HG03060 (cell line): ENCODE measurements around the gene AP3B1.
"Not testable (repeated sequence)": the region's sequence is repeated elsewhere in the genome, so short reads cannot be mapped to it uniquely, and the experiment has no call there.

ENCODE experiments used
- ATAC-seq: cut with Tn5 transposase; IDR thresholded peaks from one replicate; pipeline ENCODE4 v1.9.1; 2021; ENCODE audit warnings: low read depth, moderate number of reproducible peaks; ENCODE audit not compliant: unreplicated experiment

AP3B1 gene

DNA sequence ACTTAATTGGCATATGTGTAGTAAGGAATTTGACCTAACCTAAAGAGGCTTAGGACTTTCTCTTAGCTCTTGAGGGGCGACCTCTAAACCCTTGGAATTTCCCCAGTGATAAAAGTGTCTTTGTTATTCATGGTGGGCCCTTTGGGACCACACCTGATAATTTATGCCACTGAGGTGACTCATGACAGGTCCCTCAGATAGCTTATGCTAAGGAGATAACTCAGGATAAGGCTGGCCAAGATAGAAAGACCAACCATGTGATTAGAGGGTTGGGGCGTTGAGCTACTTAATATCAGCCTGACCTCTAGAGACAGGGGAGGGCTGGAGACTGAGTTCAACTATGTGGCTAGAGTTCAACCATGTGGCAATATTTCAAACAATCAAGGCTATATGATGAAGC, 218.1 kb downstream of the AP3B1 start:
- no peak for ATAC-seq

DNA sequence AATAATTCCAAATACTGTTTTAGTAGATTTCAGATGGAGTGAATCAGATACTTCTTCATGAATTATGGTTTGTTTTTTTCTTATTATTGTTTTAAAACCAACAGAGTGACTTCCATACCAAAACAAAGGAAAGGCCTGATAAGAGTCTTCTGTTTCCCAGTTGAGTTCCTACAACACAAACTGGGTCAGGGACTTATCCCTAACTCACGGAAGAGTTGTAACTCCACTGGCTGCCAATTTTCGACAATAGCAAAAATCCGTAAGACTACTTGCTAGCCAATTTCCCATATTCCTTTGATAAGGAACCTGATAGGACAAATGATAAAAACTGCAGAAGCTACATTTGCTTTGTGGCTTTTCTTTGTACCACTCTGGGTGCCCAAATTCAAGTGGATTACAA, 219.2 kb downstream of the AP3B1 start:
- no peak for ATAC-seq

DNA sequence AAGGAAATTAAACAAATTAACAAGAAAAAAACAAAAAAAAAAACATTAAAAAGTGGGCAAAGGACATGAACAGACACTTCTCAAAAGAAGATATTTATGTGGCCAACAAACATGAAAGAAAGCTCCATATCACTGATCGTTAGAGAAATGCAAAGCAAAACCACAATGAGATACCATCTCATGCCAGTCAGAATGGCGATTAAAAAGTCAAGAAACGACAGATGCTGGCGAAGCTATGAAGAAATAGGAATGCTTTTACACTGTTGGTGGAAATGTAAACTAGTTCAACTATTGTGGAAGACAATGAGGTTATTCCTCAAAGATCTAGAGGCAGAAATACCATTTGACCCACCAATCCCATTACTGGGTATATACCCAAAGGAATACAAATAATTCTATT, 223.8 kb downstream of the AP3B1 start:
- ATAC-seq = not testable (repeated sequence)

DNA sequence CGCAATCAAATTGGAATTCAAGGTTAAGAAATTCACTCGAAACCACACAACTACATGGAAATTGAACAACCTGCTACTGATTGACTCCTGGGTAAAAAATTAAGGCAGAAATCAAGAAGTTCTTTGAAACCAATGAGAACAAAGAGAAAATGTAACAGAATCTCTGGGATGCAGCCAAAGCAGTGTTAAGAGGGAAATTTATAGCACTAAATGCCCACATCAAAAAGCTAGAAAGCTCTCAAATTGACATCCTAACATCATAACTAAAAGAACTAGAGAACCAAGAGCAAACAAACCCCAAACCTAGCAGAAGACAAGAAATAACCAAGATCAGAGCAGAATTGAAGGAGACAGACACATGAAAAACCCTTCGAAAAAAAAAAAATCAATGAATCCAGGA, 226.9 kb downstream of the AP3B1 start:
- ATAC-seq = not testable (repeated sequence)

DNA sequence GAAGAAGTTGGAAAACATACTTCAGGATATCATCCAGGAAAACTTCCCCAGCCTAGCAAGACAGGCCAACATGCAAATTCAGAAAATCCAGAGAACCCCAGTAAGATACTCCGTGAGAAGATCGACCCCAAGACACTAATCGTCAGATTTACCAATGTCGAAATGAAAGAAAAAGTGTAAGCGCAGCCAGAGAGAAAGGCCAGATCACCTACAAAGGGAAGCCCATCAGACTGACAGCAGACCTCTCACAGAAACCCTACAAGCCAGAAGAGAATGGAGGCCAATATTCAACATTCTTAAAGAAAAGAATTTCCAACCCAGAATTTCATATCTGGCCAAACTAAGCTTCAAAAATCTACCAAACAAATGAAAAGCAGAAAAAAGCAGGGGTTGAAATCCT, 227.8 kb downstream of the AP3B1 start:
- ATAC-seq = not testable (repeated sequence)

DNA sequence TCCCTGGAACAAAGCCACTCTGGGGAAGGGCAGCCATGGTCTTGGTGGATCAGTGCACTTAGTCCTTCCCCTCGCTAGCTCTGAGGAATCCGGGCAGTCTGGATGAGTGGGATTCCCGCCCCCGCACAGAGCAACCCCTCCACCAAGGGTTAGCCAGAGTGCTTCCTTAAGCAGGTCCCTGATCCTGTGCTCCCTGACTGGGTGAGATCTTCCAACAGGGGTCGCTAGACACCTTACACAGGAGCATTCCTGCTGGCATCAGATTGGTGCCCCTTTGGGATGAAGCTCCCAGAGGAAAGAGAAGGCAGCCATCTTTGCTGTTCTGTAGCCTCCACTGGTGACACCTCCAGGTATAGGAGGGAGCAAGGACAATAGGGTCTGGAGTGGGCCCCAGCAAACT, 228.8 kb downstream of the AP3B1 start:
- no peak for ATAC-seq

DNA sequence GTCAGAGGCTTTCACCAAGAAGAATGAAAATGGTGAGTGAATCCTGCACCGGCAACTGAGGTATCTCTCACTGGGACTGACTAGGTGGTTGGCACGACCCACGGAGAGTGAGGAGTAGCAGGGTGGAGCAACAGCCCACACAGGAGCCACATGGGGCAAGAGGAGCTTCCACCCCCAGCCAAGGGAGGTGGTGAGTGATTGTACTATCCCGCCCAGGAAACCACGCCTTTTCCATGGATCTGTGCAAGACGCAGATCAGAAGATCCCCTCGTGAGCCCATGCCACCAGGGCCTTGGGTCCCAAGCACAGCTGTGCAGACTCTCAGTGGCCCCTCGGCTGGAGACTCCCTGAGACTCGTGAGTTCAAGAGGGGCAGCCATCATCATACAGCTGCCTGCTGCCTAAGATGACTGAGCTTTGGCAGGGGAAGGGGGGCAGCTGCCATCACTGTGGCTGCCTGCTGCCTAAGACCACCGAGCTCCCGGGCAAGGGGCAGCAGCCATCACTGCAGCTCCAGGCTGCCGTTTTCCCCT, 229.5 kb downstream of the AP3B1 start:
- ATAC-seq = no peak

DNA sequence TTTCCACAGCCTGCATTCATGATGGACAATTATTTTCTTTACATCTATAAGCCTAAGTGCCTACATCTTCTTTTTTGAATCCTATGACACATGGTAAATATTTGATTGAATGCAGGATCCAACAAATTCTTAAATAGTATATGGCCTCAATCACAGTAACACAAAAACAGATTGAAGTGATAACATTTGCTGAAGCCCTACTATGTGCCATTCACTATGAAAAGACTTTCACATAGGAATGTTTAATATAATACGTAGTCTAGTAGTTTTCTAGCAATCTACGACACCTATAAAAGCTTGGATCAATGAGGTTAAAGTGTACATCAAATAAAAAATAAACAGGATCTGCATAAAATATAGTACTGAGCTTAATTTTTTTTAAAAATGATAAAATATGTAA, 231.0 kb downstream of the AP3B1 start:
- no peak for ATAC-seq

DNA sequence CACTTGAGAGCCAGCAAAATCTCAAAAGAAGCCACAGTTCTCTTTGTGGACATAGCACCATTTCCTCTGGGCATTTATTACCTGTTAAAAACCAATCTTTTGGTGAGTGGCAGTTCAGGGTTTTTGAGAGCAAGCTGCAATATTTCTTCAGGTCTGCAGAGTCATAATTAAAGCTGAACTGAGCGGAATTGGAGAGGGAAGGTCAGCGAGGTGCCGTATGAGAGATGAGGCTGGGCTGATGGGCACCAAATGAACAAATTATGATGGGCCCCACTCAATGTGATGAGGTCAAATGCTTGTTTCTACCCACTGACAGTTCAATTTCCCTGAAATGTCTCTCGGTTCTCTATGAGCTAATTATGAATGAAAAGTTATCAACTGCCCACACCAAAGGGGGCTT, 231.9 kb downstream of the AP3B1 start:
- ATAC-seq = no peak

DNA sequence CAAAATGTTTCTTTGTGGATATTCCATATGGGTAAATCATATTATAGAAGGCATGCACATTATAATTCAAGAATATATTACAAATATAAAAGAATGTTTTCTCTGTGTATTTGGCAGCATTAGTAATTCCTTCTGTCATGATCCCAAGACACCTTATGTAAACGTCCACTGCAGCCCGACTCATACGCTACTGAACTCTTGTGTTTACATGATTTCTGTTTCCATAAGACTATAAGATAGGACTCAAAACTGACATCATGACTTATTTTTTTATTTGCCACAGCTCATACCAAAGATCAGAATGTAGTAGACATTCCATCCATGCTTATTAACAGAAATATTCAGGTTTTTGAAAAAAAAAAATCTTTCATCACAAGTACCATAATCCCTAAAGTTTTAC, 234.1 kb downstream of the AP3B1 start:
- ATAC-seq = no peak

DNA sequence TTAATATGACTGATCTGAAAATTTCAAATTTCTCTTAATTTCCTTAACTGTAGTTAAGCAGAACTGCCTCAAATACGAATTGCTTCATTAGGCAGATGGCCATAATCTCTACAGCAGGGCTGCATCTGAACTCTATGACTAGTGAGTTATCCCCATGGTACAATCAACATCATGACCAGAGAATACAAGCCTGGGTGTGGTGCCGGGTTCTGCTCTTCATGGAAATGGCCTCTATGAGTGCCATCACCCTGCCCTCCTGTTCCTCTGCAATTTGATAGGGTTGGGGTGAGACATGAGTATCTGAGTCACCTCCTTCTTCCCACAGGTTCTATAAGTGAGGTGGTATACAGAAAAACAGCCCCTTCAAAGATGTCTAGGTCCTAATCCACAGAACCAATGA, 235.9 kb downstream of the AP3B1 start:
- no peak for ATAC-seq

DNA sequence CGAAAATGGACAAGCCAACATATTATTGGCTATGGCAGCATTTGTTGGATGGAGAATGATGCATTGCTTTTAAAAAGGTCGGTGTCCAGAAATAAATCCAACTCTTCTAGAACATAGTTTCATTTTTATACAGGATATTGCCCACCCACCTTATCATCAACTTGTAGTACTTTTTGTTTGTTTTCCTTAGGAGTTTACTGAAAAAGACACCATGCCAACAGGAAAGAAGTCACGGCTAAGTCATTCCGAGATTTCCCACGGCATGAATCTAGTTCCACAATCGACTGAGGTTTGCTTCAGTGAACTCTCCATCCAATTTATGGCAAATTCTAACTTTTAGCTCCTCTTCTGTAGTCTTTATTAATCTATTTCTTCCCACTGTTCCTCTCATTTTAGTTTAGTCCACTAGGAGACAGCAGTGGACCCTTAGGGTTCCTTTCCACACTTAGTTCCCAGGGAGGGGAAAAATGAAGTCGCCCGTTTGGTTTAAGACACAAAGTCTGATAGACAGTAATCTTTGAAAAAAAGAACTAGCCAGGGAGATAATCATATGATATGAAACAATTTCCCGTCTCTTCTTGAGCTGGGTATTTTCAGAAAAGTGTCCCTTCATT, 237.5 kb downstream of the AP3B1 start:
- ATAC-seq = no peak

DNA sequence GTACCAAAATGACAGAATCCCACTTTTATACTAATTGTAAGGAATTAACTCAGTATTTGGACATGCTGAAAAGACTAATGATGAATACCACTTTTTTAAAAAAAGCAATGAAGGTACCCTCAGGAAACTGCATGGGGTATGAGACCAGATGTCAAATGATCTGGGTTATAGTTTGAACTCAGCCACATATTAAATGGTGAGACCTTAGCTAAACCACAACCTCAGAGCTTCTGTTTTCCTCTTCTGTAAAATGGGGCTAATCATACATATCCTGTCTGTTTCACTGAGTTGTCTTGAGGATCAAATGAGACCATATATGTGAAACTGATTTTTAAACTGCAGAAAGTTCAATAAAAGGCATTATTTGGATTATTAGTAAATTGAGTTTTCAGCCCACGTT, 238.4 kb downstream of the AP3B1 start:
- no peak for ATAC-seq

DNA sequence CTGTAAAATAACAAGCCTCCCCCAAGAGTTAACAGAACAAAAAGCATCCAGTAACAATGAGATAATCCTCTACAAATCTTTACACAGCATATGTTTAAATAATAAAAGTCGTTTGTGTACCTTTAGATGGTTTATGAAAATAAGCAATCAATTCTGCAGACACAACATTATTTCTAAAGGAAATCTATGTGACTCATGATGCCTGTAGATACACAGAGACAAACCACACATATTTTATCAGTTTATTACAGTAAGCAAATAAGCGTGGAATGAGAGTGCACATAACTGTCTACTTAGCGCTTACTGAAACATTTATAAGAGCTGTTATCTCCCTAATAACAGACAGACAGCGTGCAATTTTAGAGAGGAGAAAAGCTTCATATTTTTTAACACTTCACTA, 243.6 kb downstream of the AP3B1 start:
- ATAC-seq = no peak

DNA sequence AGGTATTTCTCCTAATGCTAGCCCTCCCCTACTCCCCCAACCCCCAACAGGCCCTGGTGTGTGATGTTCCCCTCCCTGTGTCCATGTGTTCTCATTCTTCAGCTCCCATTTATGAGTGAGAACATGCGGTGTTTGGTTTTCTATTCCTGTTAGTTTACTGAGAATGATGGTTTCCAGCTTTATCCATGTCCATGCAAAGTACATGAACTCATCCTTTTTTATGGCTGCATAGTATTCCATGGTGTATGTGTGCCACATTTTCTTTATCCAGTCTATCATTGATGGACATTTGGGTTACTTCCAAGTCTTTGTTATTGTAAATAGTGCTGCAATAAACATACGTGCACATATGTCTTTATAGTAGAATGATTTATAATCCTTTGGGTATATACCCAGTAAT, 247.7 kb downstream of the AP3B1 start:
- ATAC-seq = not testable (repeated sequence)

DNA sequence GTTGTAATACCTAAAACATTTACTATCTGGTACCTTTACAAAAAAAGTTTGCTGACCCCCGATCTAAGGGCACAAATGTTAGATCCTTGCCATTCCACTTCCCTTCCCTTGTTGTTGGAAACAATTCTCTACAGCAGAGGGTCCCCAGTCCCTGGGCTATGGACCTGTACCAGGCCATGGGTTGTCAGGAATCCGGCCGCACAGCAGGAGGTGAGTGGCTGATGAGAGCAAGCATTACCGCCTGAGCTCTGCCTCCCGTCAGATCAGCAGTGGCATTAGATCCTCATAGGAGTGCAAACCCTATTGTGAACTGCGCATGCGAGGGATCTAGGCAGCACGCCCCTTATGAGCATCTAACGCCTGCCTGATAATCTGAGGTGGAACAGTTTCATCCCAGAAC, 248.5 kb downstream of the AP3B1 start:
- no peak for ATAC-seq

DNA sequence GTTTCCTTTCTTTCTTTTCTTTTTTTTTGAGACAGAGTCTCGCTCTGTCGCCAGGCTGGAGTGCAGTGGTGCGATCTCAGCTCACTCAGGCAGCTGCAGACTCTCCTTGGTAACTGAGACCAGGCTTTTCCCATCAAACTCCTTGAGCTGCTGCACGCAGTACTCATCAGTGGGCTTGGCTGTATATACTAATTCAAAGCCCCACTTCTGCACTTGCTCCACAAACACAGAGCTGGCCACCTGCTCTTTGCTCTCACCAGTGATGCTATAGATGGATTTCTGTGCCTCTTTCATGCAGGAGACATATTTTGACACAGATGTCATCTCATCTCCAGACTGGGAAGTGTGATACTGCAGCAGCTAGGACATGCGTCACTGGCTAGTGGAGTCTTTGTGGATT, 252.7 kb downstream of the AP3B1 start:
- ATAC-seq = no peak

DNA sequence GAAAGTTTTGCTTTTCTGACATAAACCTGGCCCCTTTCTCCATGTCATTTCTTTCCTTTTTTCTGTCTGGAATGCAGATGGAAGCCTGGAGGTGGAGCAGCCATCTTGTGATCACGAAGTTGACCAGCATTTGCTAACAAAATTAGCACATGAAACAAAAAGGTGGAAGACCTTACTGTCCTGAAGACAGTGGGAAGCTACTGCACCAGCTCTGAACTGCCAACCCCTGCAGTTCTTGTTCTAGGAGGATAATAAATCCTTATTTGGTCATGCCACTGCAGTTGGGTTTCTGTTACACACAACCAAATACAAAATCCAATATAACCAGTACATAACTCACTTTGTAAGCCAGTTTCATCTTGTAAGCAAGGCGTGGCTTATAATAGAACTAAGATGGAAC, 269.0 kb downstream of the AP3B1 start:
- ATAC-seq = no peak

DNA sequence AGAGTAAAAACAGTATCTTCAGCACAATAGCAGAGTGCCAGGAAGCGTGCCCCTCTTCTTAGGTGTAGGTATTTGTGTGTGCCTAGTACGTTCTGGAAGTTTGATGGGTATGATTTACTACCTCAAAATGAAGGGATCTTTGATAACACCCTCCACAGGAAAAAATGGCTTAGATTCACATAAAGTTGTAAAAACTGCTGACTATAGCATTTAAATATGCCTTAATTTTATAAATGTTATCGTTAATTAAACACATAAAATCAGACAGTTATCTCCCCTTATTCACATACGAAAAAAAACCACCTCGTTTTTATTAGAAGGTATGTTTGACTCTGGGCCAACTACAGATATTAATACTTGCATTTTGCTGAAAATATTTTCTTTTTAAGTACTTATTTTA, 274.8 kb downstream of the AP3B1 start:
- no peak for ATAC-seq

DNA sequence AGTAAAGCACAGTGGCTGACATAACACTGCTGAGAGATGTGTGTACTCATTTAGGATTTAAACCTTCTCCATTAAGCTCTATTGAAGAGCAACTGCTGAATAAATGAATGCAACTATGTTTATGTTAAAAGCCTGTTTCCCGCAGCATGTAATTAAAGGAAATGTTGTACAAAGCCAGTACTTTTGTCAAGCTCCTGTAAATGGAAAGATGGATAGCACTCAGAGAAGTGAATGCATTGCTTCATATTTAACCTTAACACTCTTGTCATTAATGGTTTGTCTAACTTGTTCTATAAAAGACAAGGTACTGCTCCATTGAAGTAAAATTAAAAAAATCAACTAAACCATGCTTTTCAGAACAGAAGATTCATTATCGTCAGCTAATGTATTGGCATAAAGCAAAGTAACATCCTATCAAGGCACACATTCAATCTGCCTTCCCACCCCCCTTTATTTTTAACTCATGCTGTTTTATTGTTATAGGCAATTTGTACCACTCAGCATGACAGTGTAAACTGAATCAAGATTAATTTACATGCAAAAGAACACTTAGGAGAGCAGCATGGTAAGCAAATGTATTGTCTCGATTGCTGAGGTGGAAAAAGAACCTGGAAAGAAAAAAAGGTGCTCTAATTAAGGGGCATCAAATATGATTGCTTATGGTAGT, 277.5 kb downstream of the AP3B1 start:
- no peak for ATAC-seq

DNA sequence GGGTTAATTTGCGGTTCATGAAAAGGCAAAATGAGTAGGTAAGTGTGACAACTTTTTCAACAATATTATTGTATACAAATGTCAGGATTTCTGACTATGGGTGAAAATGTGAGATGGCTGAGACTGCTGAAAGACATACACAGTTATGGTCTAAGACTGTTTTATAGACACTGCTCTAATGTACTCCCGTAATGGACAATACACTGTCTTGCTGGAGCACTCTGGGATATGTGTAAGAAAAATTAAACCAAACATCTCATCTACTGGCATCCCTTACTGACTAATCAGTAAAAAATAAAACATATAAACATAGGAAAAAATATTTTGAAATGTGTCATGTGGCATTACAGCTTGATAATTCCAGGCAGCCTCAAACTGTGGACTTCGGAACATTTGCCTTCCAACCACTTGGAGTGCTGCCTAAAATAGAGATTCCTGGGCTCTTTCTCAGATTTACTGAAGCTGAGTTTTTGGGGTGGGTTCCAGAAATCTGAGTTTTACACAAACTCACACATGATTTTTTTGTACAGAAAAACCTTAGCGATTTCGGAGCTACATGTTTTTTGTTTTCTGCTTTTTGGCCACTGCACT, 284.5 kb downstream of the AP3B1 start:
- no peak for ATAC-seq

DNA sequence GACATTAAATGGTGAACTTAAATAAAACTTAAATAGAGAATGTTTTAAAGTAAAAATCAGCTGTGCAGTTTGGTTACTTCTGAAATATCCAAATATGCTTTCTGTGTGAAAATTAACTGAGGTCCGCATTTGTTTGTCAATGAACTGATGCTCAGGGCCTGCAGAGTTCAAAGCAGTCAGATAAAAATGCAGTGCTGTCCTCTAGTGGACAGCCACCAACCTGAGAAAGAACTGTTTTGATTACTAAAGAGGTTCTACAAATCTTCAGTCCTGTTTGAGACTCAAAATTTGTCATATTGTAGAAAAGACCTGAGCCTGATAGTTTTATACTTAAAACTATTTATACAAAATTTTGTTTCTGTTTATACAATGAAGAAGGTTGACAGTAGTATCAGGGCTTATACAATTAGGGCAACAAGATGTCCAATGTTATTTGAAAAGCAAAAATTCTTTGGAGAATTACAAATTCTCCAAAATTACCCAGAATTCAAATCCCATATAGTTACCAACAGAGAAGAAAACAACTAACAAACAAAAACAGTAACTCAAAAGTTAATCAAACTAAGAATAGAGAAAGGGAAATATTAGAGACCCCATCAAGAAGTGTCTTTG, 286.0 kb downstream of the AP3B1 start:
- ATAC-seq = no peak
